ENCODE results near the gene TRIM36.

- no peak for TF ChIP-seq CTCF (IDR thresholded peaks at IDR 0.05; ENCODE audit: low read depth, low read length, poor library complexity, severe bottlenecking)
- TF ChIP-seq EZH2phosphoT487 (IDR thresholded peaks at IDR 0.05; ENCODE audit: borderline replicate concordance, low read length): no peak
Observed at GRCh38 chr5:115079924-115080623, 89.6 kb downstream of the TRIM36 start.
